CD4-positive, alpha-beta T cell treated with Interleukin-12 subunit alpha and Interleukin-12 subunit beta, for 1 hour (primary cell): ENCODE measurements around the gene PPCS.
A peak's percentile ranks its signal among the peaks of the same experiment; 100 is the strongest.
"Not testable (repeated sequence)": the region's sequence is repeated elsewhere in the genome, so short reads cannot be mapped to it uniquely, and the experiment has no call there.

Experiments
- DNase-seq: peaks from one replicate; pipeline ENCODE4 v3.0.0-alpha.2; 2020

The PPCS gene

DNA sequence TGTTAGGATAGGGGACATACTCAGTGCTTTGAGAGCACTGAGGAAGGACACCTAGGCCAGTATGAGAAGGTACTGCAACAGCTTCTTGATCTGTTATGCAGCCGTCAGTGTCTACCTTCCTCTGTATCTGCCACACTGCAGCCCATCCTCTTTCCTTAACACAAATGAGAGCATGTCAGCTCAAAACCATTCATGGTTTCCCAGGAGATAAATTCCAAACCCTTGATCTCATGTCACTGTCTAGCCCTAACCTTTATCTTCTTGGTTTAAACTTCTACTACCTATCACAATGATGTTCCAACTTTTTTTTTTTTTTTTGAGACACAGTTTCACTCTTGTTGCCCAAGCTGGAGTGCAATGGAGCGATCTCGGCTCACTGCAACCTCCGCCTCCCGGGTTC, 1.9 kb upstream of the PPCS start:
- no peak for DNase-seq

DNA sequence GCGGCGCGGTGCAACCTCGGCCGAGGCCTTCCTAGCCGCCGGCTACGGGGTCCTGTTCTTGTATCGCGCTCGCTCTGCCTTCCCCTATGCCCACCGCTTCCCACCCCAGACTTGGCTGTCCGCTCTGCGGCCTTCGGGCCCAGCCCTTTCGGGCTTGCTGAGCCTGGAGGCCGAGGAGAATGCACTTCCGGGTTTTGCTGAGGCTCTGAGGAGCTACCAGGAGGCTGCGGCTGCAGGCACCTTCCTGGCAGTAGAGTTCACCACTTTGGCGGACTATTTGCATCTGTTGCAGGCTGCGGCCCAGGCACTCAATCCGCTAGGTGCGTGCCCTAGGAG, 379 bp downstream of the PPCS start:
- peak; percentile 68 for DNase-seq

GRCh38 chr1:42461196-42461595, 4.9 kb downstream of the PPCS start:
- no peak for DNase-seq

- DNase-seq = peak; percentile 98
Measured at GRCh38 chr1:42462828-42463763, 6.8 kb downstream of the PPCS start, which contains the start of gene CCDC30. Gene CCDC30 (plus strand): TSS chr1:42463286. CDS start chr1:42480552, 17,266 bp downstream.

DNA sequence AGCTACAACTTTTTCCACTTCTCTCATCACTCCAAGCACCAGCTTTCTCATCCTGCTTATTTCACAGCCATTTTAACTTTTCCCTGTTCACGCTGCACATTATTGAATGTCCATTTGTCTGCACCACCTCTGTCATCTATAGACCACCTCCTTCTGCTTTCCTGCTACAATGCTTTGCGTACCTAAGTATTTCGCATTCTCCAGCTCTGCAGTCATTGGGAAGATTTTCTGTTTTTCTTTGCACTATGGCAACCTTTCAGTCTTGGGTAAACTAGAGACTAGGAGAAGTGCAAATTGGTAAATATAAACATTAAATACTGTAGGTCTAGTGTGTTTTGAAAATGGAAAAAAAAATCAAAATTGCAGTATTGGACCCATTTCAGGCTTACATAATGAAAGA, 7.6 kb downstream of the PPCS start:
- DNase-seq = no peak

- DNase-seq = no peak
Measured at GRCh38 chr1:42466030-42466429, 9.7 kb downstream of the PPCS start.

DNA sequence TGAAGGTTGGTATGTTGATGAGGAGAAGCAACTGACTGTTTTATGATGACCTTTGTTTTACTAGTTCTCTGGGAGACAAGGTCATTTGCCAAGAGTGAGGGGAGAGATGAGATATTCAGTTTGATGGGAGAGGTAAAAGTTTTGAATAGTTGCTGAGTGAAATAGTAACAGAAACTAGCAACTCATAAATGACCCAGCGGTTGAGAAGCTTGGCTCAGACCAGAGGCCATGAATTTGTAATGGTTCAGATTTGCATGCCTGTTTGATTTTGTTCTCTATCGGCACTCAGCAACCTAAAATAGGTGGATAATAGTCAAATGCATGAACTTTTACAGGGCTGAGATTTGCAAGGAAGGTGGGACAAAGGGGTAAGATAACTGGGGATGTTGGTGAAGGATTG, 13.4 kb downstream of the PPCS start:
- no peak for DNase-seq

GRCh38 chr1:42476605-42477004, 20.3 kb downstream of the PPCS start:
- DNase-seq = no peak

DNA sequence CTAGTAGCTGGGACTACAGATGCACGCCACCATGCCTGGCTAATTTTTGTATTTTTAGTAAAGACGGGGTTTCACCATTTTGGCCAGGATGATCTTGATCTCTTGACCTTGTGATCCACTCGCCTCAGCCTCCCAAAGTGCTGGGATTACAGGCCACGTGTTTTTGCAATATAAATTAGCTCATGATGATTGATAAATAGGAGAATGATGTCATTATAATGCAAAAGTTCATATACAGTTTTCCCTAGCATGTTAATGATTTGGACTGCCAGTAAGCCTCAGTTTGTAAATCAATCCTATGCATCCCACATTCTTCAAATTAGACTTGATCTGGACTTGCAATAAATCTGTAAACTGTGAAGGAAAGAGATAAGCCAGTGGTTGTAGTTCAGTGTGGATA, 21.0 kb downstream of the PPCS start:
- not testable (repeated sequence) for DNase-seq

GRCh38 chr1:42477775-42478174, 21.4 kb downstream of the PPCS start:
- no peak for DNase-seq

DNA sequence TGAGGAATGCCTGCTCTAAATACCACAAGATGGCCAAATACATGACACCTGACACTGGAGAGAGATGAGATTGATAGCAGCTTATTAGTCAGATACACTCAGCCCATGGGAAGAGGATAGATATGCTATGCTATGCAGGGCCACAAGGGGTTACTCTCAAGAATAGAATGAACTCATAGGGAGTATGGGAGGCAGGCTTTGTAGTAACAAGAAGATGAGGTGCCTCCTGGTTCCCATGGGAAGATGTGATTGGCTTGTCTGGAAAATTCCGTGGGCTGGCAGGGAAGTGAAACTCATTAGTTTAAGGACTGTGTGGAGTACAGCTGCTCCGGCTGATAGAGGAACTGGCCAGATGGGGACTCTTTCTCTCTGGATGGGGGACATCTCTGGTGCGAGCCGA, 23.3 kb downstream of the PPCS start:
- DNase-seq = no peak

- no peak for DNase-seq
Measured at GRCh38 chr1:42480921-42481320, 24.6 kb downstream of the PPCS start.

GRCh38 chr1:42482635-42483153, 26.4 kb downstream of the PPCS start:
- DNase-seq = no peak

- no peak for DNase-seq
Measured at GRCh38 chr1:42484382-42484781, 28.0 kb downstream of the PPCS start.

DNA sequence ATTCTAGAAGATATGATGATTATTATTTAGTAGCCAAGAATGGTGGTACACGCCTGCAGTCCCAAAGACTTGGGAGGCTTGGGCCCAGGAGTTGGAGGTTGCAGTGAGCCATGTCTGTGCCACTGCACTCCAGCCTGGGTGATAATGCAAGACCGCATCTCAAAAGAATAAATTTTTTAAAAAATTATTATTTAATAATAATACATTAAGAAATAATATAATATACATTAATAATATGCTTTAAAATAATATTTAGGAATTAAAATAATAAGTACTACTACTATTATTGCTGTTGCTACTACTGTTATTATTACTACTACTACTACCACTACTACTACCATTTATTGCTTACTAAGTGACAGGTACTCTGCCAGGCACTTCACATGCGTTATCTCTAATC, 33.9 kb downstream of the PPCS start:
- DNase-seq = no peak

- DNase-seq = not testable (repeated sequence)
Measured at GRCh38 chr1:42502031-42502430, 45.7 kb downstream of the PPCS start.

DNA sequence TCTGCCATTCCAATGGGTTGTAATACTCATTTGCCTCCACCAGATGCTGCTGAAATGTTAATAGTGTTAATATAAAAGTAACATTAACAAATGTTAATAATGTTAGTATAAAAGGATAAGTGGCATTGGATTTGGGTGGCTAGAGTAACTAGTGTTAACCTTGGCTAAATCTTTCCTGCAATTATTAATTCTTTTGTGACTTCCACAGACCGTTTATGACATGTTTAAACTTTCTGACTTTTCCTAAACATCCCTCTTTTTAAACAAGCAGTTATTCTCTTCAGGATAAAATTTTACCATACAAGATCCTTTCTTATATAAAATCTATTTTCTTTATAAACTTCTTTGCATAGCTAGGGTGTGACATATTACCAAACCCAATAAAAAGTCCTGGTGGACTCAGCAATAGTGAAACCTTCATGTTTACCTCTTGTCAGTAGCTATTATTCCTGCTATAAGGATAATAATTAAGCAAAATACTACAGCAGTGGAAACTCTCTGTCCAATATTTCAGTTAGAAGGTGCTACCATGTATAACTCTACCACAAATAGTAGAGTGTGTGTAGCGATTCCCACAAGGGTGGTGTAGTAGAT, 48.3 kb downstream of the PPCS start:
- no peak for DNase-seq

DNA sequence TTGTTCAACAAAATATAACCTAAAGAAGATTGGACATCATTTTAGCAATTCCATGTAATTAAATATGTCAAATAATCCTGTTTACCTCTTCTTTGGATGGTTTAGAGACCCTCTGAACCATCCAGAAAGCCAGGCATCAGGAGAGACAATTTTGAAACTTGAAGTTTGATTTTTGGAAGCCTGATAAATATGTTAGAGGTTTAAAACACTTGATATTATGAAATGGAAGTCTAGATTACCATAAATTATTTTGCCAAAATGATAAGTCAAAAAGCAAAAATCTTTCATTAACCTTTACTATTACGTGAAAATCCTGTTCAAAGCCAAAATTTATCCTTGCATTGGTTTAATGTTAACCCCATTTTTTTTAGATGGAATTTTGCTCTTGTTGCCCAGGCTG, 50.2 kb downstream of the PPCS start:
- no peak for DNase-seq
